RWPE1 (cell line): ENCODE measurements around the gene MBOAT2.

Source experiments
- CTCF ChIA-PET: fragments of 350-600 bp; sonication (Branson Sonifier 250); formaldehyde crosslinking; extraction: SDS; loops from one replicate; lab custom pipeline; 2021; lab: Yijun Ruan, JAX
- POLR2A ChIA-PET: fragments of 400-600 bp; formaldehyde crosslinking; extraction: SDS; loops from one replicate; lab custom pipeline; 2020; ENCODE audit warnings: antibody characterized with exemption; ENCODE audit not compliant: low non-redundant PET; lab: Yijun Ruan, JAX
- DNase-seq: peaks from one replicate; pipeline ENCODE4 v3.0.0; 2012; ENCODE audit warnings: low spot score
- H3K27ac ChIP-seq: fragments of 450-650 bp; 2 replicates; pipeline ENCODE4 v1.5.1; 2017
- TF ChIP-seq, protein P1 (sequence below): fragments of 450-650 bp; conservative IDR thresholded peaks from 2 replicates; pipeline ENCODE4 v1.5.1; 2017; ENCODE audit warnings: low read depth, mild to moderate bottlenecking

Gene MBOAT2

DNA sequence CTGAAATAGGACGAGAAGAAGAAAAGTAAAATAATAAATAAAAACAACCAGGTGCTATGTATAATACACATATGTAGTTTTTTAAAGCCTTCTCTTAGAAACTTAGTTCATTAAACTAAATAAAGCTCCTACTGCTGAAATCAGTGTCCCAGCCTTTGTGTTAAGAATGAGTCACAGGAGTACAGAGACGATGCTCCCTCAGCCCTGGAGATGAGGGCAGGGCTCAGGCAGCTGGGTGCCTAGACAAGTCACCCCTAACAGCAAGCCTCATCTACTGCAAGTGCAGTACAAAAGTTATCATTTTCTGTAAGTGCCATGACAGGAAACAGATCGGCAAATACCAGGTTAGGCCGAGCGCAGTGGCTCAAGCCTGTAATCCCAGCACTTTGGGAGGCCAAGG is 184.3 kb downstream of the MBOAT2 start:
- ChIA-PET POLR2A (no interaction called here), CTCF (no interaction called here)
- no peak for DNase-seq
- TF ChIP-seq, protein P1, sequence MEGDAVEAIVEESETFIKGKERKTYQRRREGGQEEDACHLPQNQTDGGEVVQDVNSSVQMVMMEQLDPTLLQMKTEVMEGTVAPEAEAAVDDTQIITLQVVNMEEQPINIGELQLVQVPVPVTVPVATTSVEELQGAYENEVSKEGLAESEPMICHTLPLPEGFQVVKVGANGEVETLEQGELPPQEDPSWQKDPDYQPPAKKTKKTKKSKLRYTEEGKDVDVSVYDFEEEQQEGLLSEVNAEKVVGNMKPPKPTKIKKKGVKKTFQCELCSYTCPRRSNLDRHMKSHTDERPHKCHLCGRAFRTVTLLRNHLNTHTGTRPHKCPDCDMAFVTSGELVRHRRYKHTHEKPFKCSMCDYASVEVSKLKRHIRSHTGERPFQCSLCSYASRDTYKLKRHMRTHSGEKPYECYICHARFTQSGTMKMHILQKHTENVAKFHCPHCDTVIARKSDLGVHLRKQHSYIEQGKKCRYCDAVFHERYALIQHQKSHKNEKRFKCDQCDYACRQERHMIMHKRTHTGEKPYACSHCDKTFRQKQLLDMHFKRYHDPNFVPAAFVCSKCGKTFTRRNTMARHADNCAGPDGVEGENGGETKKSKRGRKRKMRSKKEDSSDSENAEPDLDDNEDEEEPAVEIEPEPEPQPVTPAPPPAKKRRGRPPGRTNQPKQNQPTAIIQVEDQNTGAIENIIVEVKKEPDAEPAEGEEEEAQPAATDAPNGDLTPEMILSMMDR = no peak
- H3K27ac ChIP-seq = no peak overlapping the region

DNA sequence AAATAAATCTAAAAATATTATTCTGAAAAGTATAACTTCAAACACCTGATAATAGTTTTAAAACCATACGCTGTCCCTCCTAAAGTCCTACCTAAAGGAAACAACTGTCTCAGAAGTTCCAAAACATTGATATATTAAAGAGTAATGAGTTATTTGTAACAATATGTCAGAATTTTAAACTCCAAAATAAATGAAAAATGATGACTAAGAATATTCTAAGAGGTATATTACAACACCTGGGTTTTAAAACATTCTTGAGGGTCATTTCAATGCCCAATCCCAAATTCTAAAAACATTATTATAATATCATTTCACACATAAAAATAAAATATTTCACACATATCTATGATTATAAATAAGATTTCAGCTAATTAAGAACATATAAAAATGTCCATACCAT is 186.3 kb downstream of the MBOAT2 start:
- POLR2A ChIA-PET = no interaction called here
- no peak overlapping the region for H3K27ac ChIP-seq
- CTCF ChIA-PET = no interaction called here
- no peak for DNase-seq
- TF ChIP-seq, protein P1 = no peak

DNA sequence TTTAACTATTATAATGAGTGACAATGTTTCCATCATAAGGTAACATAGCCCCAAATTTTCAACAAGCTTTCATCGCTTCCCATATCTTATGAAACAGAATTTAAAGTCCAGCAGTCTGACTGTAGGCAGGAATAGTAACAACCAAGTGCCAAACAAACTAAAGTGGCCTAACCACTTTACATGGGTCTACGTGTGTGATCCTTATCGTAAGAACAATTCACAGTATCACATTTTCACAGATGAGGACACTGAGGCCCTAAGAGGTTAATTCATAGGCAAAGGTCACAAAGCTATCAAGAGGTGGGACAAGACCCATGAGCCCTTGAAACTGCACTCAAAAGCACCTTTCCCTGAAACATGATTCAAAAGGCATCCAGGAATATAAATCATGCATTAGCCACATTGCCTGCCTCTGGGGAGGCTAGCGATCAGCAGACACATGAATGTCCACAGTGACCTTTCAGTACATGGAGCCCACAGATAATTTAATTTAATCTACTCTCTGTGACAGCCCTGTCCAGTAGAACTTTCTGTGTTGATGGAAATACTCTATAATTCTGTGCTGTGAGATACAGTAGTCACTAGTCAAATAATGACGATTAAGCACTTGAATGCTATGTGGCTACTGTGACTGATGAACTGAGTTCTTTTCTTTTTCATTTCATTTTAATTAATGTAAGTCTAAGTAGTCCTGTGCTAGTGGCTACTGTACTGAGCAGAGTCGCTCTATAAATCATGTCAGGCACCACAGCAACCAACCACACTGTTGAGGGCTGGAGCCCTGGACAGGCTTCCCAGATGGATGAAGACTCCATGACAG is 196.4 kb downstream of the MBOAT2 start:
- no peak overlapping the region for H3K27ac ChIP-seq
- ChIA-PET CTCF (no interaction called here), POLR2A (no interaction called here)
- TF ChIP-seq, protein P1 = no peak
- no peak for DNase-seq

DNA sequence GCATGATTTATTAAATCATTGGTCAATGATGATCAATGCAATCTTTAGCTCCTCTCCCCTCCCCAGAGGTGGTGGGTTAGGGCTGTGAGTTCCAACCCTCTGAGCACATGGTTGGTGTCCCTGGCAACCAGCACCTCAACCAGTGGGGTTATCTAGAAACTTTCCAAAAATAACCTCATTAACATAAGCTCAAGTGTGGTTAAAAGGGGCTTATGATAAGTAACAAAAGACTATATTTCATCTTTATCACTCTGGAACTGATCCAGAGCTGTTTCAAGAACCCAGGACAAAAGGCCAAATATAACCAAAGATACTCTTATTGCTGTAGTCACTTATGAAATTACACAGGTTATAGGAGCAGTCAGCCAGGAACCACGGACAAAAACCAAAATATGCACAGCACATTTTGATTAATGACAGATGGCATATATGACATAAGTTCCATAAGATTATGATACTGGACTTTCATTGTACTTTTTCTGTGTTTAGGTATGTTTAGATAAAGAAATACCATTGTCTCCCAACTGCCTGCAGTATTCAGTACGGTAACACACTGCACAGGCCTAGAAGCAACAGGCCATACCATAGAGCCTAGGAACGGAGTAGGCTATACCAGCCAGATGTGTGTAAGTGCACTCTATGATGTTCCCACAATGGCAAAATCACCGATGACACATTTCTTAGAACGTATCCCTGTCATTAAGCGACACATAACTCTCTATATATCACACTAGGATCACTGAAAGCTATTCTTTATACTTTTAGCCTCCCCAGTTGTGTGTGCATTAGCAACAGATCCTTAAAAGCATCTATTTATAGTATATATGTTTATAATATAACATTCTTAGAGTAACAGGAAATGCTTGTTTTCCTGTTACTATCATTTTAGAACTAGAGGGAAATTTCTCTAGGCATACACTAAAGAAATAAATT is 197.9 kb downstream of the MBOAT2 start:
- ChIA-PET CTCF (no interaction called here), POLR2A (no interaction called here)

DNA sequence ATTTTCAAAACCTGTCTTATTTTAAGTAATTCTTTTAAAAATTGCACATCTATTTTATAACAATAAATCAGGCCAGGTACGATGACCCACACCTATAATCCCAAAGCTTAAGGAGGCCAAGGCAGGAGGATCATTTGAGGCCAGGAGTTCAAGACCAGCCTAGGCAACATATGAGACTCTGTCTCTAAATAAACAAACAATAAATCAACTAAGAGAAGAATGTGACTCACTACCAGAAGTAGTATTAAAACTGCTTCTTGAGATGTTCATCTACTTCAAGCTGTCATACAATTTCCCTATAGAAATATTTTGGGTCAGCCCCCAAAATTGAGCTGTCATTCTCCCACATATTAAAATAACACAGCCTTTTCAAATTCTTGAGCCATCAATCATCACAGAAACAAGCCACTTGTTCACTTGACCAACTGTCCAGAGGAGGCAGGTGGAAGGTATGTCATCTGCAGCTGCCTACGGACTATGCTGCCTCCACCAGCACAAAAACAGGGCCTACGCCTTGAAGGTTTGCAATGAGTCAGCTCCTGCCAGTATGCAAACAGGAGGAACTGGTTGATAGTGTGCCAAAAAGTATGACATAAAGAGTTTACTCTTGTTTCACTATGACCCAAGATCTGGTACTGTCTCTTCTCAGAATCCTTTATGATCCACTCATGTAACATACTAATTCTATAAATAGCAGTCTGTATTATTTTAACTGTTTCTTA is 199.7 kb downstream of the MBOAT2 start:
- peak; percentile 93 for DNase-seq
- CTCF ChIA-PET = interaction anchor here (0.6 to 1.0 kb wide), 3 partner anchors 26 to 255 kb away, joined by 3 read pairs; no protein-coding TSS in a partner anchor
- TF ChIP-seq, protein P1 = no peak
- POLR2A ChIA-PET = no interaction called here
- H3K27ac ChIP-seq = no peak overlapping the region

More for the DNA sequence above, 197.9 kb downstream of the MBOAT2 start:
- DNase-seq = no peak
- H3K27ac ChIP-seq = no peak overlapping the region
- TF ChIP-seq, protein P1 = no peak

DNA sequence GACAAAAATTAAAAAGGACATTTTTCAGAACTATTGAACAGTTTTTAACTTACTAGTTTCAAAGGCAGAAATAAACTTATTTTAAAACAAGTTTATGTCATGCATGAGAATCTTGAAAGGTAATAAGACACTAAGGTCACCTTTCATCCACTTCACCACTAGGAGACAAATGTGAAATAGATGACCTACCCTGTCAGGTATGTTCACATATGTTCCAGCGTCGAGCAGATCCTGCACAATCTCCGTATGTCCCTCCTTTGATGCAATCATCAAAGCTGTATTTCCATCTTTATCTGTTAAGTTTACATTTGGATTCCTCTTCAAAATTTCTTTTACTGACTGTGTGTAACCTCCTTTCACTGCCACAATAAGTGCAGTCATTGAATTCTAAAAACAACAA is 200.7 kb downstream of the MBOAT2 start:
- H3K27ac ChIP-seq = no peak overlapping the region
- POLR2A ChIA-PET = no interaction called here
- CTCF ChIA-PET = no interaction called here
- DNase-seq = no peak
- TF ChIP-seq, protein P1 = no peak
